HCT116 (cell line): ENCODE measurements around the gene NUMA1. TPM values are rescaled to one million over a fixed set of nuclear protein-coding genes. Genes with fewer than 3 reads are reported as not detected.

ENCODE experiments used
- ATAC-seq: fragments of 200-7000 bp; cut with Tn5 transposase; 2 replicates; pipeline ENCODE4 v1.9.1; 2020; ENCODE audit warnings: mild to moderate bottlenecking, moderate library complexity
- BruUV-seq: library from RNA; stranded (reverse); fragments of 400-500 nt; replicated peaks from 2 replicates; lab custom pipeline; 2021; lab: Mats Ljungman, UMichigan
- CTCF ChIA-PET: fragments of 300-600 bp; sonication (Branson Sonifier 250); formaldehyde crosslinking; loops from one replicate; lab custom pipeline; 2021; ENCODE audit warnings: antibody characterized with exemption; lab: Charles Lee
- POLR2A ChIA-PET: fragments of 300-600, 350-600 bp; sonication (Branson Sonifier 250); formaldehyde crosslinking; loops from one replicate; lab custom pipeline; 2021; ENCODE audit warnings: antibody characterized with exemption; lab: Charles Lee
- RAD21 ChIA-PET, 2 experiments: fragments of 300-600 bp; sonication (Branson Sonifier 250); formaldehyde crosslinking; loops; one replicate each; lab custom pipeline; 2023; ENCODE audit warnings: low total read pairs in 2 of 2; ENCODE audit not compliant: uncharacterized antibody in 2 of 2, unreplicated experiment in 2 of 2, low non-redundant PET in 1 of 2; lab: Charles Lee
- DNase-seq: peaks from one replicate; pipeline ENCODE4 v3.0.0-alpha.2; 2010; ENCODE audit warnings: low read depth, low spot score
- H2AFZ ChIP-seq: fragments of 200-600 bp; shearing (Covaris generic), sonication (generic); 2 replicates; pipeline ENCODE4 v1.6.1; 2017; ENCODE audit warnings: low read depth, mixed run types, mixed read lengths, antibody characterized with exemption, low read length; ENCODE audit not compliant: poor library complexity, severe bottlenecking
- H3K27ac ChIP-seq: 2 replicates; pipeline ENCODE4 v1.5.1; 2012; ENCODE audit warnings: low read depth, low read length
- H3K27me3 ChIP-seq: fragments of 200-600 bp; sonication (generic); 2 replicates; pipeline ENCODE4 v1.6.1; 2016; ENCODE audit warnings: mixed run types, low read length, mixed read lengths; ENCODE audit not compliant: insufficient read depth
- H3K36me3 ChIP-seq, 2 experiments: fragments of 200-500 bp in 1 of 2; fragments of 200-600 bp in 1 of 2; sonication (Bioruptor generic) in 1 of 2; sonication (generic) in 1 of 2; 2 replicates each; pipeline versions ENCODE4 v1.5.1 to v1.6.1; 2014 to 2016; ENCODE audit warnings: low read length in 2 of 2, inconsistent platforms in 1 of 2, mixed read lengths in 1 of 2, mixed run types in 1 of 2; ENCODE audit not compliant: insufficient read depth in 2 of 2, control insufficient read depth in 1 of 2
- H3K4me1 ChIP-seq, 2 experiments: fragments of 200-600 bp in 1 of 2; sonication (generic) in 1 of 2; 2 replicates each; pipeline versions ENCODE4 v1.5.1 to v1.6.1; 2012 to 2017; ENCODE audit warnings: low read length in 2 of 2, inconsistent platforms in 1 of 2, mild to moderate bottlenecking in 1 of 2, mixed read lengths in 1 of 2, mixed run types in 1 of 2, moderate library complexity in 1 of 2; ENCODE audit not compliant: insufficient read depth in 2 of 2, control insufficient read depth in 1 of 2
- H3K4me2 ChIP-seq: fragments of 200-600 bp; sonication (generic); 2 replicates; pipeline ENCODE4 v1.6.1; 2017; ENCODE audit warnings: mixed run types, low read length, mixed read lengths
- H3K4me3 ChIP-seq, 2 experiments: fragments of 200-600 bp in 1 of 2; sonication (generic) in 1 of 2; replicated peaks in 1 of 2; 2 replicates each; pipeline ENCODE4 v1.5.1; 2011 to 2016; ENCODE audit warnings: low read length in 2 of 2, control low read depth in 1 of 2, low read depth in 1 of 2, mild to moderate bottlenecking in 1 of 2, mixed read lengths in 1 of 2, mixed run types in 1 of 2
- H3K79me2 ChIP-seq: fragments of 200-600 bp; sonication (generic); 2 replicates; pipeline ENCODE4 v1.6.1; 2017; ENCODE audit warnings: mild to moderate bottlenecking, mixed run types, low read length, moderate library complexity, mixed read lengths; ENCODE audit not compliant: insufficient read depth
- H3K9ac ChIP-seq: fragments of 200-600 bp; sonication (generic); 2 replicates; pipeline ENCODE4 v1.6.1; 2016; ENCODE audit warnings: low read length, mixed read lengths
- H3K9me2 ChIP-seq: fragments of 200-600 bp; sonication (generic), shearing (Covaris generic); 2 replicates; pipeline ENCODE4 v1.6.1; 2017; ENCODE audit warnings: mixed run types, mild to moderate bottlenecking, moderate library complexity; ENCODE audit not compliant: insufficient read depth
- H3K9me3 ChIP-seq, 2 experiments: fragments of 200-500 bp in 1 of 2; fragments of 200-600 bp in 1 of 2; sonication (Bioruptor generic) in 1 of 2; sonication (generic) in 1 of 2; 2 replicates each; pipeline ENCODE4 v1.6.1; 2014 to 2017; ENCODE audit warnings: low read length in 2 of 2, mixed read lengths in 2 of 2, inconsistent platforms in 1 of 2, low read depth in 1 of 2, mild to moderate bottlenecking in 1 of 2, mixed run types in 1 of 2, moderate library complexity in 1 of 2; ENCODE audit not compliant: control insufficient read depth in 1 of 2, insufficient read depth in 1 of 2
- H4K20me1 ChIP-seq: fragments of 200-600 bp; sonication (generic), shearing (Covaris generic); 2 replicates; pipeline ENCODE4 v1.6.1; 2017; ENCODE audit warnings: mixed run types, mild to moderate bottlenecking, moderate library complexity; ENCODE audit not compliant: insufficient read depth
- CBX3 ChIP-seq: IDR thresholded peaks from 2 replicates; pipeline ENCODE4 v1.6.1; 2012; ENCODE audit warnings: low read depth
- EGR1 ChIP-seq: IDR thresholded peaks from 2 replicates; pipeline ENCODE4 v1.6.1; 2012; ENCODE audit warnings: low read depth
- ELF1 ChIP-seq: IDR thresholded peaks from 2 replicates; pipeline ENCODE4 v1.6.1; 2012; ENCODE audit warnings: low read depth, borderline replicate concordance
- EZH2 ChIP-seq: fragments of 200-600 bp; sonication (generic); IDR thresholded peaks from 2 replicates; pipeline ENCODE4 v1.6.1; 2017; ENCODE audit warnings: antibody characterized with exemption, mixed run types
- EZH2phosphoT487 ChIP-seq: fragments of 200-600 bp; IDR thresholded peaks from 2 replicates; pipeline ENCODE4 v1.6.1; 2018; ENCODE audit warnings: antibody characterized with exemption, borderline replicate concordance
- FOSL1 ChIP-seq: IDR thresholded peaks from 2 replicates; pipeline ENCODE4 v1.6.1; 2012; ENCODE audit warnings: low read depth
- POLR2A ChIP-seq: IDR thresholded peaks from 2 replicates; pipeline ENCODE4 v1.7.0; 2011; ENCODE audit warnings: borderline replicate concordance; ENCODE audit not compliant: insufficient read depth, insufficient read length; ENCODE audit errors: extremely low read depth
- SIN3A ChIP-seq: IDR thresholded peaks from 2 replicates; pipeline ENCODE4 v1.6.1; 2012; ENCODE audit warnings: low read depth
- TCF7L2 ChIP-seq: IDR thresholded peaks from 2 replicates; pipeline ENCODE4 v1.7.0; 2011; ENCODE audit warnings: borderline replicate concordance, inconsistent platforms; ENCODE audit not compliant: insufficient read depth, insufficient read length; ENCODE audit errors: extremely low read depth
- ZFX ChIP-seq: fragments of 450-650 bp; IDR thresholded peaks from 2 replicates; pipeline ENCODE4 v1.6.1; 2017
- ZNF274 ChIP-seq: fragments of 200-500 bp; sonication (Bioruptor generic); IDR thresholded peaks from 2 replicates; pipeline ENCODE4 v1.6.1; 2014; ENCODE audit warnings: mild to moderate bottlenecking, low read depth, low read length, inconsistent platforms
- intact Hi-C: fragments of 100-400 bp; cut with micrococcal nuclease; formaldehyde crosslinking; loops from 2 replicates; pipeline ENCODE4 v1.10.0; 2022
- total RNA-seq: library from RNA; stranded (reverse); gene quantifications from one replicate; pipeline ENCODE4 v1.2.1, GENCODE V29; 2021; ENCODE audit not compliant: unreplicated experiment
- TF ChIP-seq, protein P1 (sequence below): IDR thresholded peaks from 2 replicates; pipeline ENCODE4 v1.6.1; 2011; ENCODE audit warnings: mild to moderate bottlenecking, low read length, moderate library complexity; ENCODE audit not compliant: insufficient replicate concordance; ENCODE audit errors: extremely low read depth
- TF ChIP-seq, protein P2 (sequence below): IDR thresholded peaks from 2 replicates; pipeline ENCODE4 v1.6.1; 2012; ENCODE audit warnings: low read depth

NUMA1 gene
- total RNA-seq, 1 experiment from 2014 or later, result 133 TPM

- Histone ChIP-seq H3K4me1 (peaks cover 11 to 18% of the 10 kb centered on the region in 2 experiments; a peak in 3 of 4 replicates), H3K4me2 (peak overlapping the region; percentile 88), H3K27me3 (no peaks in the 10 kb centered on the region), H3K9ac (peak overlapping the region; percentile 48), H3K9me3 (no peaks in the 10 kb centered on the region), H3K36me3 (peaks cover 1 to 4% of the 10 kb centered on the region in 2 experiments; a peak in 2 of 4 replicates), H3K79me2 (peaks cover 36% of the 10 kb centered on the region), H3K27ac (peak overlapping the region; percentile 69), H3K9me2 (no peaks in the 10 kb centered on the region), H2AFZ (no peak overlapping the region), H4K20me1 (no peaks in the 10 kb centered on the region), H3K4me3 (peak overlapping the region; percentile 36 to 99)
- TF ChIP-seq ZFX (no peak), ELF1 (no peak), TCF7L2 (no peak), EGR1 (no peak), ZNF274 (no peak), POLR2A (no peak), CBX3 (no peak), FOSL1 (no peak), SIN3A (no peak), EZH2phosphoT487 (no peak), EZH2 (no peak)
- TF ChIP-seq, protein P1, sequence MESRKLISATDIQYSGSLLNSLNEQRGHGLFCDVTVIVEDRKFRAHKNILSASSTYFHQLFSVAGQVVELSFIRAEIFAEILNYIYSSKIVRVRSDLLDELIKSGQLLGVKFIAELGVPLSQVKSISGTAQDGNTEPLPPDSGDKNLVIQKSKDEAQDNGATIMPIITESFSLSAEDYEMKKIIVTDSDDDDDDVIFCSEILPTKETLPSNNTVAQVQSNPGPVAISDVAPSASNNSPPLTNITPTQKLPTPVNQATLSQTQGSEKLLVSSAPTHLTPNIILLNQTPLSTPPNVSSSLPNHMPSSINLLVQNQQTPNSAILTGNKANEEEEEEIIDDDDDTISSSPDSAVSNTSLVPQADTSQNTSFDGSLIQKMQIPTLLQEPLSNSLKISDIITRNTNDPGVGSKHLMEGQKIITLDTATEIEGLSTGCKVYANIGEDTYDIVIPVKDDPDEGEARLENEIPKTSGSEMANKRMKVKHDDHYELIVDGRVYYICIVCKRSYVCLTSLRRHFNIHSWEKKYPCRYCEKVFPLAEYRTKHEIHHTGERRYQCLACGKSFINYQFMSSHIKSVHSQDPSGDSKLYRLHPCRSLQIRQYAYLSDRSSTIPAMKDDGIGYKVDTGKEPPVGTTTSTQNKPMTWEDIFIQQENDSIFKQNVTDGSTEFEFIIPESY, result no peak
- TF ChIP-seq, protein P2, sequence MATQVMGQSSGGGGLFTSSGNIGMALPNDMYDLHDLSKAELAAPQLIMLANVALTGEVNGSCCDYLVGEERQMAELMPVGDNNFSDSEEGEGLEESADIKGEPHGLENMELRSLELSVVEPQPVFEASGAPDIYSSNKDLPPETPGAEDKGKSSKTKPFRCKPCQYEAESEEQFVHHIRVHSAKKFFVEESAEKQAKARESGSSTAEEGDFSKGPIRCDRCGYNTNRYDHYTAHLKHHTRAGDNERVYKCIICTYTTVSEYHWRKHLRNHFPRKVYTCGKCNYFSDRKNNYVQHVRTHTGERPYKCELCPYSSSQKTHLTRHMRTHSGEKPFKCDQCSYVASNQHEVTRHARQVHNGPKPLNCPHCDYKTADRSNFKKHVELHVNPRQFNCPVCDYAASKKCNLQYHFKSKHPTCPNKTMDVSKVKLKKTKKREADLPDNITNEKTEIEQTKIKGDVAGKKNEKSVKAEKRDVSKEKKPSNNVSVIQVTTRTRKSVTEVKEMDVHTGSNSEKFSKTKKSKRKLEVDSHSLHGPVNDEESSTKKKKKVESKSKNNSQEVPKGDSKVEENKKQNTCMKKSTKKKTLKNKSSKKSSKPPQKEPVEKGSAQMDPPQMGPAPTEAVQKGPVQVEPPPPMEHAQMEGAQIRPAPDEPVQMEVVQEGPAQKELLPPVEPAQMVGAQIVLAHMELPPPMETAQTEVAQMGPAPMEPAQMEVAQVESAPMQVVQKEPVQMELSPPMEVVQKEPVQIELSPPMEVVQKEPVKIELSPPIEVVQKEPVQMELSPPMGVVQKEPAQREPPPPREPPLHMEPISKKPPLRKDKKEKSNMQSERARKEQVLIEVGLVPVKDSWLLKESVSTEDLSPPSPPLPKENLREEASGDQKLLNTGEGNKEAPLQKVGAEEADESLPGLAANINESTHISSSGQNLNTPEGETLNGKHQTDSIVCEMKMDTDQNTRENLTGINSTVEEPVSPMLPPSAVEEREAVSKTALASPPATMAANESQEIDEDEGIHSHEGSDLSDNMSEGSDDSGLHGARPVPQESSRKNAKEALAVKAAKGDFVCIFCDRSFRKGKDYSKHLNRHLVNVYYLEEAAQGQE, result no peak
- BruUV-seq, result TSS peak; percentile 97
- RAD21 ChIA-PET, result no interaction called here
- POLR2A ChIA-PET, result no interaction called here
- intact Hi-C loops, result loop anchor here (1.0 to 5.0 kb wide), 3 partner anchors 9 to 119 kb away; partner anchors contain the start of genes ANAPC15, INPPL1, LRRC51 and NUMA1
- no peak for ATAC-seq
- CTCF ChIA-PET, result no interaction called here
- no peak for DNase-seq
Observed at GRCh38 chr11:72103754-72104167, 23.4 kb upstream of the NUMA1 start.
